K562 (cell line): ENCODE data around the gene VPS11. TPM values are rescaled to one million over a fixed set of nuclear protein-coding genes. Genes with fewer than 3 reads are reported as not detected.

Source experiments
- CBX5 ChIP-seq: IDR thresholded peaks from 2 replicates; pipeline ENCODE4 v1.6.1; 2014; ENCODE audit warnings: low read depth, borderline replicate concordance
- CHD1 ChIP-seq: fragments of 200-600 bp; sonication (generic); IDR thresholded peaks from one replicate; pipeline ENCODE4 v1.6.1; 2012; ENCODE audit warnings: mild to moderate bottlenecking, moderate library complexity, low read length, inconsistent platforms
- CREM ChIP-seq: IDR thresholded peaks from 2 replicates; pipeline ENCODE4 v1.6.1; 2014; ENCODE audit warnings: antibody characterized with exemption, low read depth
- DPF2 ChIP-seq: fragments of 450-650 bp; IDR thresholded peaks from 2 replicates; pipeline ENCODE4 v1.6.1; 2016
- HNRNPUL1 ChIP-seq: fragments of 200-400 bp; formaldehyde crosslinking; IDR thresholded peaks from 2 replicates; pipeline ENCODE4 v1.6.1; 2017; ENCODE audit warnings: low read length
- MAFK ChIP-seq: IDR thresholded peaks from 2 replicates; pipeline ENCODE4 v1.6.1; 2011; ENCODE audit warnings: low read length, improper control_type of control experiment
- MEF2D ChIP-seq: conservative IDR thresholded peaks from 2 replicates; pipeline ENCODE4 v1.6.1; 2016; ENCODE audit warnings: low read depth, missing genetic modification characterization, missing compliant biosample characterization
- NR2C2 ChIP-seq, 2 experiments: fragments of 200-800 bp in 1 of 2; sonication (Bioruptor generic) in 1 of 2; sonication (generic) in 1 of 2; formaldehyde crosslinking in 1 of 2; IDR thresholded peaks; 2 replicates each; pipeline versions ENCODE4 v1.6.1 to v1.8.0; 2016 to 2022; ENCODE audit warnings: mild to moderate bottlenecking in 1 of 2, missing compliant biosample characterization in 1 of 2, missing genetic modification characterization in 1 of 2, missing genetic modification reagents in 1 of 2
- PCBP2 ChIP-seq: fragments of 200-400 bp; formaldehyde crosslinking; IDR thresholded peaks from 2 replicates; pipeline ENCODE4 v1.6.1; 2018; ENCODE audit warnings: low read length, low read depth, mild to moderate bottlenecking, moderate library complexity; ENCODE audit not compliant: poor library complexity, severe bottlenecking
- TARDBP ChIP-seq: fragments of 450-650 bp; IDR thresholded peaks from 2 replicates; pipeline ENCODE4 v1.6.1; 2016
- ZNF24 ChIP-seq: fragments of 450-650 bp; IDR thresholded peaks from 2 replicates; pipeline ENCODE4 v1.6.1; 2016
- polyA plus RNA-seq, 8 experiments: library from polyadenylated mRNA; depleted of rRNA in 4 of 8; stranded (reverse) in 5 of 8; unstranded in 3 of 8; fragments of >200 nt; fragmentation: Nextera tagmentation in 2 of 8; fragmentation: Illumina TruSeq in 1 of 8; extraction: Ambion mirVana in 2 of 8; extraction: Trizol in 1 of 8; gene quantifications; 2 replicates each; pipeline versions ENCODE4 v1.2.1 to v1.2.3, GENCODE V29; 2011 to 2014; ENCODE audit warnings: inconsistent platforms in 1 of 8, missing spikeins in 1 of 8
- total RNA-seq, 7 experiments: library from RNA; depleted of rRNA in 6 of 7; stranded (reverse); fragments of >200 nt in 6 of 7; fragmentation: Illumina TruSeq in 2 of 7; extraction: Trizol in 2 of 7; gene quantifications; 2 replicates each; pipeline versions ENCODE4 v1.2.1 to v1.2.3, GENCODE V29; 2011 to 2021; ENCODE audit warnings: low replicate concordance in 1 of 7
- TF ChIP-seq, protein P1 (sequence below): sonication (generic); formaldehyde crosslinking; IDR thresholded peaks from 2 replicates; pipeline ENCODE4 v1.8.0; 2022; ENCODE audit warnings: missing genetic modification reagents, mild to moderate bottlenecking, borderline replicate concordance
- TF ChIP-seq, protein P2 (sequence below): fragments of 450-650 bp; conservative IDR thresholded peaks from 2 replicates; pipeline ENCODE4 v1.6.1; 2016; ENCODE audit warnings: missing genetic modification characterization, low read depth, mild to moderate bottlenecking, control low read depth, missing compliant biosample characterization
- TF ChIP-seq, protein P3 (sequence below): sonication (generic); formaldehyde crosslinking; IDR thresholded peaks from 2 replicates; pipeline ENCODE4 v1.8.0; 2022; ENCODE audit warnings: mild to moderate bottlenecking, missing genetic modification reagents, borderline replicate concordance
- TF ChIP-seq, protein P4 (sequence below): fragments of 450-650 bp; IDR thresholded peaks from 2 replicates; pipeline ENCODE4 v1.6.1; 2016; ENCODE audit warnings: mild to moderate bottlenecking
- TF ChIP-seq, protein P5 (sequence below): fragments of 250-450 bp; sonication (Bioruptor Pico); IDR thresholded peaks from 2 replicates; pipeline ENCODE4 v1.8.0; 2021; ENCODE audit warnings: mild to moderate bottlenecking, moderate library complexity

VPS11 gene
- total and polyA plus RNA-seq, 9 of the 15 experiments (the other 6 are each of a cell fraction or from before 2014, with no cell fraction given) = 14.1 to 35.5 (median 27.5) TPM

DNA sequence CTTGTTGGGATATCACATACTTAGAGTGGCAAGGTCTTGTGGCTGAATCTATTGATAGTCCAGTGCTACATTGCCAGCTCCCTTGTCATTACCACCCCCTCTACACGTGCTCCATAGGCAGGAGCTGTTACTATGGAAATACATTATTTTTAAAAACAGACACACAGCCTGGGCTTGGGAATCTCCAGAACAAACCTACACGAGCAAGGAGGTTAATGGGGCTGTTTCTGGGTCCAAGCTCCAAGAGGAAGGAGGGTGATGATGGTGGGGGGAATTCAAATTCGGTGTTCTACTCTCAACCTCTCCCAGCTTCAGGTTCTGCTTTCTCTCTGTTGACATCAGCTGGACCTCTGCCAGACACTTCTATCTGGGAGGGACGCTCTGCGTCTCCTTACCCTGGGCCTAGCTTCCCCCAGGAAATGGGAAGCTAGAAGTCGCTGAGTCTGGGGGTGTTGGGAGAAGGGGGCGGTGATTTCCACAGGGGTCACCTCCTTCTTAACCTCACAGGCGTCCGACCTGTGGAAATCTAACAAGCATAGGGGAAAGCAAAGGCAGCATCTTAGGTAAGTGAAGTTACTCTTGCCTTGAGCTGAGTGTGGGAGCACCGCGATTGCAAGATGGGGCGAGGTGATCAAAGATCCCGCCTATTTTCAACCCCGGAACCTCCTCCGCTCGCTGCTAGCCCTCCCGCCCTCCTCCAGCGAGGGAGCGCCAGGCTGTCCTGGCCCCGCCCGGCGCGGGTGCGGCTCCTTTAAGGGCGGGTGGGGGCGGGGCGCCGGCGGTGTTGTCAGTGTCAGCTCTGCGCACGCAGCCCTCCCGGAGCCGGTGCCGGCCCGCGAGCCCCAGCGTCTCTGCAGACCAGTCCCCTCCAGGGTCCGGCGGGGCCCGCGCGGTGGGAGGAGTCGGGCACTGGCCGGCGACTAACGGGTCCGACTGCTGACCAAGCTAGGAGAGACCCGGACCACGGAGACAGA, 39.2 kb downstream of the VPS11 start, which contains the start of gene C2CD2L (continued):
- TF ChIP-seq, protein P1, sequence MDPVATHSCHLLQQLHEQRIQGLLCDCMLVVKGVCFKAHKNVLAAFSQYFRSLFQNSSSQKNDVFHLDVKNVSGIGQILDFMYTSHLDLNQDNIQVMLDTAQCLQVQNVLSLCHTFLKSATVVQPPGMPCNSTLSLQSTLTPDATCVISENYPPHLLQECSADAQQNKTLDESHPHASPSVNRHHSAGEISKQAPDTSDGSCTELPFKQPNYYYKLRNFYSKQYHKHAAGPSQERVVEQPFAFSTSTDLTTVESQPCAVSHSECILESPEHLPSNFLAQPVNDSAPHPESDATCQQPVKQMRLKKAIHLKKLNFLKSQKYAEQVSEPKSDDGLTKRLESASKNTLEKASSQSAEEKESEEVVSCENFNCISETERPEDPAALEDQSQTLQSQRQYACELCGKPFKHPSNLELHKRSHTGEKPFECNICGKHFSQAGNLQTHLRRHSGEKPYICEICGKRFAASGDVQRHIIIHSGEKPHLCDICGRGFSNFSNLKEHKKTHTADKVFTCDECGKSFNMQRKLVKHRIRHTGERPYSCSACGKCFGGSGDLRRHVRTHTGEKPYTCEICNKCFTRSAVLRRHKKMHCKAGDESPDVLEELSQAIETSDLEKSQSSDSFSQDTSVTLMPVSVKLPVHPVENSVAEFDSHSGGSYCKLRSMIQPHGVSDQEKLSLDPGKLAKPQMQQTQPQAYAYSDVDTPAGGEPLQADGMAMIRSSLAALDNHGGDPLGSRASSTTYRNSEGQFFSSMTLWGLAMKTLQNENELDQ (CRISPR knock-in tag) = 0 out of 2 replicates have a peak, but pooled peaks have one; percentile 60
- TF ChIP-seq ZNF24 = no peak
- TF ChIP-seq MEF2D (tag) = 0 out of 2 replicates have a peak, but pooled peaks have one; percentile 14
- TF ChIP-seq CHD1 = no peak
- no peak for TF ChIP-seq PCBP2
- TF ChIP-seq, protein P2, sequence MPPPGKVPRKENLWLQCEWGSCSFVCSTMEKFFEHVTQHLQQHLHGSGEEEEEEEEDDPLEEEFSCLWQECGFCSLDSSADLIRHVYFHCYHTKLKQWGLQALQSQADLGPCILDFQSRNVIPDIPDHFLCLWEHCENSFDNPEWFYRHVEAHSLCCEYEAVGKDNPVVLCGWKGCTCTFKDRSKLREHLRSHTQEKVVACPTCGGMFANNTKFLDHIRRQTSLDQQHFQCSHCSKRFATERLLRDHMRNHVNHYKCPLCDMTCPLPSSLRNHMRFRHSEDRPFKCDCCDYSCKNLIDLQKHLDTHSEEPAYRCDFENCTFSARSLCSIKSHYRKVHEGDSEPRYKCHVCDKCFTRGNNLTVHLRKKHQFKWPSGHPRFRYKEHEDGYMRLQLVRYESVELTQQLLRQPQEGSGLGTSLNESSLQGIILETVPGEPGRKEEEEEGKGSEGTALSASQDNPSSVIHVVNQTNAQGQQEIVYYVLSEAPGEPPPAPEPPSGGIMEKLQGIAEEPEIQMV (tag) = no peak
- no peak for TF ChIP-seq TARDBP
- TF ChIP-seq HNRNPUL1 = no peak
- TF ChIP-seq, protein P3, sequence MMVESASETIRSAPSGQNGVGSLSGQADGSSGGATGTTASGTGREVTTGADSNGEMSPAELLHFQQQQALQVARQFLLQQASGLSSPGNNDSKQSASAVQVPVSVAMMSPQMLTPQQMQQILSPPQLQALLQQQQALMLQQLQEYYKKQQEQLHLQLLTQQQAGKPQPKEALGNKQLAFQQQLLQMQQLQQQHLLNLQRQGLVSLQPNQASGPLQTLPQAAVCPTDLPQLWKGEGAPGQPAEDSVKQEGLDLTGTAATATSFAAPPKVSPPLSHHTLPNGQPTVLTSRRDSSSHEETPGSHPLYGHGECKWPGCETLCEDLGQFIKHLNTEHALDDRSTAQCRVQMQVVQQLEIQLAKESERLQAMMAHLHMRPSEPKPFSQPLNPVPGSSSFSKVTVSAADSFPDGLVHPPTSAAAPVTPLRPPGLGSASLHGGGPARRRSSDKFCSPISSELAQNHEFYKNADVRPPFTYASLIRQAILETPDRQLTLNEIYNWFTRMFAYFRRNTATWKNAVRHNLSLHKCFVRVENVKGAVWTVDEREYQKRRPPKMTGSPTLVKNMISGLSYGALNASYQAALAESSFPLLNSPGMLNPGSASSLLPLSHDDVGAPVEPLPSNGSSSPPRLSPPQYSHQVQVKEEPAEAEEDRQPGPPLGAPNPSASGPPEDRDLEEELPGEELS (CRISPR knock-in tag) = peak; percentile 43; the same call in 1 of the 2 replicates
- TF ChIP-seq CREM = no peak
- TF ChIP-seq MAFK = no peak
- TF ChIP-seq CBX5 = no peak
- peak; percentile 85 for TF ChIP-seq DPF2
- TF ChIP-seq, protein P4, sequence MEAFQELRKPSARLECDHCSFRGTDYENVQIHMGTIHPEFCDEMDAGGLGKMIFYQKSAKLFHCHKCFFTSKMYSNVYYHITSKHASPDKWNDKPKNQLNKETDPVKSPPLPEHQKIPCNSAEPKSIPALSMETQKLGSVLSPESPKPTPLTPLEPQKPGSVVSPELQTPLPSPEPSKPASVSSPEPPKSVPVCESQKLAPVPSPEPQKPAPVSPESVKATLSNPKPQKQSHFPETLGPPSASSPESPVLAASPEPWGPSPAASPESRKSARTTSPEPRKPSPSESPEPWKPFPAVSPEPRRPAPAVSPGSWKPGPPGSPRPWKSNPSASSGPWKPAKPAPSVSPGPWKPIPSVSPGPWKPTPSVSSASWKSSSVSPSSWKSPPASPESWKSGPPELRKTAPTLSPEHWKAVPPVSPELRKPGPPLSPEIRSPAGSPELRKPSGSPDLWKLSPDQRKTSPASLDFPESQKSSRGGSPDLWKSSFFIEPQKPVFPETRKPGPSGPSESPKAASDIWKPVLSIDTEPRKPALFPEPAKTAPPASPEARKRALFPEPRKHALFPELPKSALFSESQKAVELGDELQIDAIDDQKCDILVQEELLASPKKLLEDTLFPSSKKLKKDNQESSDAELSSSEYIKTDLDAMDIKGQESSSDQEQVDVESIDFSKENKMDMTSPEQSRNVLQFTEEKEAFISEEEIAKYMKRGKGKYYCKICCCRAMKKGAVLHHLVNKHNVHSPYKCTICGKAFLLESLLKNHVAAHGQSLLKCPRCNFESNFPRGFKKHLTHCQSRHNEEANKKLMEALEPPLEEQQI = no peak
- TF ChIP-seq, protein P5, sequence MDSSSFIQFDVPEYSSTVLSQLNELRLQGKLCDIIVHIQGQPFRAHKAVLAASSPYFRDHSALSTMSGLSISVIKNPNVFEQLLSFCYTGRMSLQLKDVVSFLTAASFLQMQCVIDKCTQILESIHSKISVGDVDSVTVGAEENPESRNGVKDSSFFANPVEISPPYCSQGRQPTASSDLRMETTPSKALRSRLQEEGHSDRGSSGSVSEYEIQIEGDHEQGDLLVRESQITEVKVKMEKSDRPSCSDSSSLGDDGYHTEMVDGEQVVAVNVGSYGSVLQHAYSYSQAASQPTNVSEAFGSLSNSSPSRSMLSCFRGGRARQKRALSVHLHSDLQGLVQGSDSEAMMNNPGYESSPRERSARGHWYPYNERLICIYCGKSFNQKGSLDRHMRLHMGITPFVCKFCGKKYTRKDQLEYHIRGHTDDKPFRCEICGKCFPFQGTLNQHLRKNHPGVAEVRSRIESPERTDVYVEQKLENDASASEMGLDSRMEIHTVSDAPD (CRISPR knock-in tag) = no peak
- no peak for TF ChIP-seq NR2C2 (CRISPR knock-in tag; IDR thresholded peaks at IDR 0.05)
- TF ChIP-seq NR2C2 (tag; IDR thresholded peaks at IDR 0.05) = peak; percentile 64; the same call in 1 of the 2 replicates
